ENCODE results near the gene MVD.

MVD gene

DNA sequence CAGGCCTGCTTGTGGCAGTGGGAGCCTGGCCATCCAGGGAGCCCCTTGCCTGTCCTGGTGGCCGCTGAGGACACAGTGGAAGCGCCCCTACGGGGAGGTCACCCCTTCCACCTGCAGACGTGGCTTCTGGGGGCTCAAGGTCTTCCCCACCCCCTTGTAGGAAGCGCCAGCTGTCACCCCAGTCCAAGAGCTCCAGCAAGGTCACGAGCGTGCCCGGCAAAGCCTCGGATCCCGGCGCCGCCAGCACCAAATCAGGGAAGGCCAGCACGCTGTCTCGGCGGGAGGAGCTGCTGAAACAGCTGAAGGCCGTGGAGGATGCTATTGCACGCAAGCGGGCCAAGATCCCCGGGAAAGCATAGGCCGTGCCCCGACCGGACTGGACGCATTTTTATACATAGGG, 31.9 kb downstream of the MVD start:
- TF ChIP-seq, protein P1, sequence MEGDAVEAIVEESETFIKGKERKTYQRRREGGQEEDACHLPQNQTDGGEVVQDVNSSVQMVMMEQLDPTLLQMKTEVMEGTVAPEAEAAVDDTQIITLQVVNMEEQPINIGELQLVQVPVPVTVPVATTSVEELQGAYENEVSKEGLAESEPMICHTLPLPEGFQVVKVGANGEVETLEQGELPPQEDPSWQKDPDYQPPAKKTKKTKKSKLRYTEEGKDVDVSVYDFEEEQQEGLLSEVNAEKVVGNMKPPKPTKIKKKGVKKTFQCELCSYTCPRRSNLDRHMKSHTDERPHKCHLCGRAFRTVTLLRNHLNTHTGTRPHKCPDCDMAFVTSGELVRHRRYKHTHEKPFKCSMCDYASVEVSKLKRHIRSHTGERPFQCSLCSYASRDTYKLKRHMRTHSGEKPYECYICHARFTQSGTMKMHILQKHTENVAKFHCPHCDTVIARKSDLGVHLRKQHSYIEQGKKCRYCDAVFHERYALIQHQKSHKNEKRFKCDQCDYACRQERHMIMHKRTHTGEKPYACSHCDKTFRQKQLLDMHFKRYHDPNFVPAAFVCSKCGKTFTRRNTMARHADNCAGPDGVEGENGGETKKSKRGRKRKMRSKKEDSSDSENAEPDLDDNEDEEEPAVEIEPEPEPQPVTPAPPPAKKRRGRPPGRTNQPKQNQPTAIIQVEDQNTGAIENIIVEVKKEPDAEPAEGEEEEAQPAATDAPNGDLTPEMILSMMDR (IDR thresholded peaks at IDR 0.05; ENCODE audit: low read depth, low read length) = no peak
- Histone ChIP-seq H3K27me3 (ENCODE audit: insufficient read depth, low read depth, severe bottlenecking) (no peaks in the 10 kb centered on the region), H3K27ac (no peak overlapping the region), H3K36me3 (peaks cover 8% of the 10 kb centered on the region), H3K9me3 (ENCODE audit: severe bottlenecking) (no peaks in the 10 kb centered on the region), H3K4me3 (ENCODE audit: low read depth, low read length) (no peak overlapping the region)
- peak; percentile 24 for DNase-seq

DNA sequence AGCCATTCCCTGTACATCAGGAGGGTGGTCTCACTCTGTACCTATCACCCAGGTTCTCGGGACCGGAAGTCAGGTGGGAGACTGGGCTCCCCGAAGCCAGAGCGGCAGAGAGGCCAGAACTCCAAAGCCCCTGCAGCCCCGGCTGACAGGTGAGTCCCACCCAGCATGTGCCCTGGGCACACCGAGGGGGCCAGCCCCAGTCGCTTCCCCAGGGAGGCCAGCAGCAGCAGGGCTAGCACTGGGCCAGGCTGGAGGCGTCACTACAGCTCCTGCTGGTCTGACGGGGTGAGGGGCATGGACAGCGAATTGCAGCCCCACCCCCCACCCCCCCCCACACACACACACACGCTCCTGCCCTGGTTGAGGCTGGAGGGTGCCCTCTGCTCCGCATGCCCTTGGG, 32.5 kb downstream of the MVD start:
- H3K4me3 ChIP-seq (ENCODE audit: low read depth, low read length) = no peak overlapping the region
- no peaks in the 10 kb centered on the region for H3K27me3 ChIP-seq (ENCODE audit: insufficient read depth, low read depth, severe bottlenecking)
- no peak for DNase-seq
- no peaks in the 10 kb centered on the region for H3K9me3 ChIP-seq (ENCODE audit: severe bottlenecking)
- peaks cover 8% of the 10 kb centered on the region for H3K36me3 ChIP-seq
- H3K27ac ChIP-seq = no peak overlapping the region
- TF ChIP-seq, protein P1 (IDR thresholded peaks at IDR 0.05; ENCODE audit: low read depth, low read length) = no peak

DNA sequence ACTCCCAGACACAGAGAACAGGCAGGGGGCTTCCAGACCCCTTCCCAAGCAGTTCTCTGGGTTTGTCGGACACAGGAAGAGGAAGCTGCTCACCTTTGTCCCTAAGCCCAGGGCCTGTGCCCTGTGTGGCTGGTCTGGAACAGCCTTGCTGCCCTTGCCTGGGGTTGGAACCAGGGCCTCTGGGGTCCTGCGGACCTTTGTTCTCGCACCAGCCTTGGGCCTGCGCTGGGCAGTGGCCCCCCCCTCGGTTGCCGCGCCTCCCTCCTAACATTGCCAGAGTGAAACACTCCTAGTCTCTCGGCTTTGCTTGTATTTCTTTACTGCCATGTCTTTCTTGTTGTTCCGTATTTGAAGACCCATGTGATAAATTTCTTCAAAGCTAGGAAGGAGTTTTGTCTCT, 33.1 kb downstream of the MVD start:
- Histone ChIP-seq H3K4me3 (ENCODE audit: low read depth, low read length) (no peak overlapping the region), H3K36me3 (peaks cover 9% of the 10 kb centered on the region), H3K9me3 (ENCODE audit: severe bottlenecking) (no peaks in the 10 kb centered on the region), H3K27ac (no peak overlapping the region), H3K27me3 (ENCODE audit: insufficient read depth, low read depth, severe bottlenecking) (no peaks in the 10 kb centered on the region)
- DNase-seq = no peak
- TF ChIP-seq, protein P1 (IDR thresholded peaks at IDR 0.05; ENCODE audit: low read depth, low read length) = no peak

DNA sequence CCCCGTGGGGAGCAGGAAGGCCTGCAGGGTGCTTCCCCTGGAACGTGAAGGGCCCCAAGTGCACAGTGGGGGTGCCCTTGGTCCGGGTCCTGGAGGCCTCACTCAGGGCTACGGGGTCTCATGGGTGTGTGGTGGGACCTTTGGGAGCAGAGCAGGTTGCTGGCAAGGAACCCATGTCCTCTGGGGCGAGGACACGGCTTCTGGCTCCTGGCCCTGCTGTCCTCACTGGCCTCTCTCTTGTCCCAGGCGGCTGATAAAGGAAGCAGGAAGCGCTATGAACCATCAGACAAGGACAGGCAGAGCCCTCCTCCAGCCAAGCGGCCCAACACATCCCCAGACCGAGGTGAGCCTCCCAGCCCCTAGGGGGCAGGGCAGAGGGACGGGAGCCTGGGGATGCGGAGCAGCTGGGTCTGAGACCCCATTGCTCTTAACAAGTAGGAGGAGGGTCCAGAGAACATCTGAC, 34.3 kb downstream of the MVD start:
- Histone ChIP-seq H3K4me3 (ENCODE audit: low read depth, low read length) (no peak overlapping the region), H3K9me3 (ENCODE audit: severe bottlenecking) (no peaks in the 10 kb centered on the region), H3K27ac (peak overlapping the region; percentile 39; the same call in 1 of the 2 replicates), H3K36me3 (peaks cover 11% of the 10 kb centered on the region), H3K27me3 (ENCODE audit: insufficient read depth, low read depth, severe bottlenecking) (no peaks in the 10 kb centered on the region)
- DNase-seq = peak; percentile 61
- TF ChIP-seq, protein P1 (IDR thresholded peaks at IDR 0.05; ENCODE audit: low read depth, low read length) = peak; percentile 71

DNA sequence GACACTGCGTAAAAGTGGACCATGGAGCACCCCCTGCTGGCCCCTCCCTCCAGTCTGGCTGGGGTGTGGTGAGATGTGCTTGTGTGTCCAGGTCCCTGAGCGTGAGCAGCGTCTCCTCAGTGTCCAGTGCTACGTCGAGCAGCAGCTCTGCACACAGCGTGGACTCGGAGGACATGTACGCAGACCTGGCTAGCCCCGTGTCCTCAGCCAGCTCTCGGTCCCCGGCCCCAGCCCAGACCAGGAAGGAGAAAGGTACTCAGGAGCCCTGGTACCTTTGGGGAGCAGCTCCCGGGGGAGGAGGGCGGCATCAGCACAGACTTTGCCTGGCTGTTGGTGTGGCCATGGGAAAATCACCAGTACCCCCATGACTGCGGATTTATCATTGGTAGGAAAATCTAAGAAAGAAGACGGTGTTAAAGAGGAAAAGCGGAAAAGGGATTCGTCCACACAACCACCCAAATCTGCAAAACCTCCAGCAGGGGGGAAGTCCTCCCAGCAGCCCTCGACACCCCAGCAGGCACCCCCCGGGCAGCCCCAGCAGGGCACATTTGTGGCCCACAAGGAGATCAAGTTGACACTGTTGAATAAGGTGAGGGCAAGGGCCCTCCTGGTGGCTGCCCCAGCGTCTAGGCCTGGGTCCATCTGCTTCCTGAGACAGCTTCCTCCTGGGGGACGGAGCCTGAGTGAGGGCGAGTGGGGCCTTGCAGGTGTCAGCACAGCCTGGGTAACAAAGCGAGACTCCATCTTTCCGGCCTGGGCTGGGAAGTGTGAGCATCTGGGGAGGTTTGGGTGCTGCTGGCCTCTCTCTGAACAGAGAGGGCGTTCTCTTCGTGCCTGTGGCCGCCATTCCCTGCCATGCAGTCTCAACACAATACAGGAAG, 35.1 kb downstream of the MVD start:
- Histone ChIP-seq H3K4me3 (ENCODE audit: low read depth, low read length) (no peak overlapping the region), H3K36me3 (peaks cover 6% of the 10 kb centered on the region), H3K27ac (peak overlapping the region; percentile 39; the same call in 1 of the 2 replicates), H3K27me3 (ENCODE audit: insufficient read depth, low read depth, severe bottlenecking) (no peaks in the 10 kb centered on the region), H3K9me3 (ENCODE audit: severe bottlenecking) (no peaks in the 10 kb centered on the region)
- TF ChIP-seq, protein P1 (IDR thresholded peaks at IDR 0.05; ENCODE audit: low read depth, low read length) = no peak
- DNase-seq = no peak

All from WERI-Rb-1 (cell line).